B cell (primary cell): Measurements from ENCODE around the gene BRF1.

Source experiments
- CTCF ChIP-seq: fragments of 200-600 bp; IDR thresholded peaks from one replicate; pipeline ENCODE4 v1.8.0; 2022; ENCODE audit warnings: antibody characterized with exemption, mild to moderate bottlenecking
- EZH2 ChIP-seq: IDR thresholded peaks from 2 replicates; pipeline ENCODE4 v1.6.1; 2012; ENCODE audit warnings: borderline replicate concordance, low read depth, mild to moderate bottlenecking, moderate library complexity, low read length; ENCODE audit not compliant: insufficient read depth, poor library complexity, severe bottlenecking

- TF ChIP-seq CTCF = no peak
- no peak for TF ChIP-seq EZH2
These were observed 75.8 kb downstream of the BRF1 start for GRCh38 chr14:105224845-105225570.
